MV-4-11 (cell line): Measurements from ENCODE around the gene SEMA4C.

Experiments used
- DNase-seq: peaks from one replicate; lab custom pipeline; 2025; lab: John Stamatoyannopoulos, UW

SEMA4C gene

DNA sequence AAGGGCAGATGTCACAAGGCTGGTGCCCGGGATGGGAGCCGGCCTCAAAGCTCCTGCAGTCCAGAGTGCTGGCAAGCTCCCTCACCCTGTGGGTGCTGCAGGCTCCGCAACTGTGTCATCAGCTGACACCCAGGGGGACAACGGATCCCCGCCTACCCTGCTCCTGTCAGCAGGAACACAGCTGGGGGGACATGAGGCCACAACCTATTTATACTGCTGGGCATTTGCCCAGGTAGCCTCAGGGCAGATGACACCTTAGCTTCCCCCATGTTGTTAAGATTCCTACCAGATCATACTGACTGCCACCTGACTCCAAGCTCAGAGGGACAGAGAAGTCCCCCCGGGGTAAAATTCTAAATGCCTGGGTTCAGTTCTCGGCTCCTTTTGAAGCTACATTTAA lies 27.3 kb downstream of the SEMA4C start:
- DNase-seq, result no peak

DNA sequence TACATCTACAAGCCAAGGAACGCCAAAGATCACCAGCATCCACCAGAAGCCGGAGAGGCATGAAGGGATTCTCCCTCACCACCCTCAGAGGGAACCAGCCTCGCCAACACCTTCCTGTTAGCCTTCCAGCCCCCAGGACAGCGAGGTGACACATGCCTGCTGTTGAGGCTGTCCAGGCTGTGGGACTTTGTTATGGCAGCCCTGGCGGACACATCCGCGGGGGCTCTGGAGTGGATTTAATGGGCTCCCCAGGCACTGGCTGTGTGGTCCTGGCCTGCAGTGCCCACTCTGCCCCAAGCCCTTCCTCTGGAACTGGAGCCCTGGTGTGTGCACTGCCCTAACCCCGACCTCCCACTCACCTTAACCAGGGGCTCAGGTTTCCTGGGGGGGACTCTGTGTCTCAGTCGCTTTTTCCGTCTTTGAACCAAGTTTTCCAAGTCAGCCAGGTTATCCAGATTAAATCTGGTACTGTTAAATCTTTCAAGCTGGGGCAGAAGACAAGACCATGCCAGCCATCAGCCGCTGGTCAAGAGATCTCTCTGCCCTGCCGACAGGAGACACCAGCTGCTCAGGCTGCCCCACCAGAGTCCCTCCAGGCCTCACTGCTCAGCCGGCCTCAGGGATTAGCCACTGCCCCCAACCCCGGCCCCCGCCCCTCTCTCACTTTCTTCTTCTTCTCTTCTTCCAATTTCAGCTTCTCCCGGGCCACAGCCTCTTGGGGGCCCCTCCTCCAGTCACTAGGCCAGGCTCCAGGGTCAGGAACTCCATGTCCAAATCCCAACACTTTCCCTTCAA lies 28.0 kb downstream of the SEMA4C start:
- no peak for DNase-seq

DNA sequence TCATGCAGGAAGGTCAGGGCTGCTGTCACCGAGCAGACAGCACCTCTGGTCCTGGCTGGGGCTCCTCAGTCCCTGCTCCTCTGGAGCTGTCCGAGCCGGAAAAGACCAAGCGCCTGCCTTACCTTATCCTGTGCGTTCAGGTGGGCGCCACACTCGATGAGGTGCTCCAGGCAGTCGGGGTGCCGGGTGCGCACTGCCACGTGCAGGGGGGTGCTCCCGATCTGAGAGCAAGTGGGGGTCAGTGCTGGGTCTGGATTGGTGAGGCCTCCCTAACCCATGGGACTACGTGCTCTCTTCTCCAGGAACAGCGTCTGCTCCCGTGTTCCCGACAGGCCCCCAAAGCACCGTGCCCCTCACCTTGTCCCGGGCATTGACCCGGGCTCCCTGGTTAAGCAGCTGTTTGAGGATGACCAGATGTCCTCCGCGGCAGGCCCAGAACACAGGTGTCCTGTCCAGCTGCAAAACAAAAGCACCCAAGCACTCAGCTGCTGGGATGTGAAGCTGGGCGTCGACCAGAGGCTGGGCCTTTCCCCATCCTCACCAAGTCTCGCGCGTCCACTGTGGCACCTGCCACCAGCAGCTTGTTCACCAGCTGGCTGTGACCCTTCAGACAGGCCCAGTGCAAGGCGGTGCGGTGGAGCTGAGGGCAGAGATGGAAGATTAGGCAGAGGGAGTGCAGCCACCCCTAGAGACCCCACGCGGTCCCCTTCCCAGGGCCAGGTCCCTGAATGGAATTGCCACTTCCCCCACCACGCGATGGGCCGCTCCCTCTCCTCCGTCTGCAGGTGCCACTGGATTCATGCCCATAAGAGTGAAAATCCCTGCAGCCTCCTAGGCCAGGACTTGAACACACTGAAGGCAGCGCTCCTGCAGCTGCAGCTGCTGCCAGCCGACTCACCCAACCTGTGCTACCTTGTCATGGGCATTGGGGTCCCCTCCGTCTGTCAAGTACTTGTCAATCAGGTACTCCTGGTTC lies 29.7 kb downstream of the SEMA4C start:
- DNase-seq, result no peak

DNA sequence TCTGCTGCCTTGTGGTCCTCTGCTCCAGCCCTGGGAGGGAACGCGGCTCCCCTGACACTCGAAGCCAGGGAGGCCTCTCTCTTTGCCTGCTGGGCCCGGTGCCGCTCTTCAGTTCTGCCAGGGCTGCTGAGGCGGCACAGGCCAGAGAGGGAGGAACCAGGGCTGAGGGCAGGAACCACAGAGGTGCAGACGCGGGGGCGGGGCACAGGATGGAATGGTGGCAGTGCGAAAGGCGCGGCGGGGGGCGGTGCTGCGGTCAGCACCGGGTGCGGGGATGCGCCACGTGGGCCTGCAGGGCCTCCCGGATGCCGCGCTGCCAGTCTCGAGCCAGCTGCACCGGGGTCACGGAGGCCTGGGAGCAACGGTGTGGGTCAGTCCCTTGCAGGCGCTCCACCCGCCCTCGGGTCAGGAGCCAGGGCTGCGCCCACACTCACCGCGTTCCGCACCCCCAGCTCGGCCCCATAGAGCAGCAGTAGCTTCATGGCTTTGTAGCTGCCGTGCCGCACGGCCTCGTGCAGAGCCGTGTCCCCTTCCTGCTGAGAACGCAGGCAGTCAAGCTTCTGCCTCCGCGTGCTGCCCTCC lies 30.5 kb downstream of the SEMA4C start:
- DNase-seq, result no peak

DNA sequence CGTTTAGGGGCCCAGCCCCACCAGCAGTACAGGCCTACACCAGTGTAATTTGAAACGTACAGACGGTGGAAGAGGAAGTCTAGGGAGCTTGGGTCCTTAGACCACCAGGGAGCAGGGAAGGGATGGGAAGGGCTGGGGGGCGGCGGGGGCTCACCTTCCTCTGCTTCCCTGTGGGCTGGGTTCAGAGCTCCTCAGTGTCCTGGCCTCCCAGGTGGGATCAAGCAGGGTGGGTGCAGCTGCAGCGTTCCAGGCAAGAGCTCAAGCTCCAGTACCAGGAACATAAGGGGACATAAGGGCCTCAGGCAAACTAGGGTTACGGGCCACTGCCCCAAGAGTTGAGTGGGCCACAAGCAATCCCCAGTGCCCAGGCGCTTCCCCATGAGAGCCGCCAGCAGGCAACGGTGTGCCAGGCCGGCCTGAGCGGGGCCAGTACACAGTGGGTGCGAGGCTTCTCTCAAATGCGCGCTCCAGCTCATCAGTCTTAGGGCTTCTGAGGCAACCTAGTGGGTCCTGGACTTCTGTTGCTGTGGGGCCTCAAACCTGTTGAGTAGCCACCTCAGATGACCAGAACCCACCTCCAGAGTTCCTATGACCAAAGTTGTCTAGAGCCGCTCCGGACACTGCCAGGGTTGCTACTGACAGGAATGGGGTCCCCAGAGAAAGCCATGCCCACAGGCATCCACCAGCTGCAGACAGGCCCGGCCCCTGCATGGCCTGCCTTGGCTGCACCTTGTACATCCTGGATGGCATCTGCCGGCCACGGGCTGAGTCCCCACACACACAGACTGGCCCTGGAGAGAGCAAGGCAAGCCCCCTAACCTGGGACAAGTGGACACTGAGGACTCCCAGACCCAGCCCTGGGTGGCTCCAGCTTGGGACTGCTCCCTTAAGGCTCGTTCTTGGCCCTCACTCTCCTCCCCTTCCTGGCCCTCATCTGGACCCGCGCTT lies 31.3 kb downstream of the SEMA4C start:
- no peak for DNase-seq

DNA sequence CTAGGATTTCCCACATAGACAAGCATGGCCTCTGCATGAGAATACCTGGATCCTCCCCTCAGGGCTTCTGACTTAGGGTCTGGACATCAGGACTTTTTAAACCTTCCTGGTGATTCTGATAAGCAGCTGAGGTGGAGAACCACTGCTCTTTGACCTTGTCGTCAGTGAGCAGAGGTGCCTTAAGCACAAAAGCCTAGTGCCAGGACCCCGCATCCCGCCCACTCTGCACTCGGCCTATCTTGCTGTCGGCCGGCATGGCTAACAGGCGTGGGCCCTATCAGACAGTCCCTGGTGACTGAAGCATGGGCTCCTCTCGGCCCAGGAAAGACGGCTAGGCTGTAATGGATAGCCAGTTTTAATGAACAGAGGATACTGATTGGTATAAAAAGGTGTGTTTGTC lies 32.3 kb downstream of the SEMA4C start:
- DNase-seq, result no peak

DNA sequence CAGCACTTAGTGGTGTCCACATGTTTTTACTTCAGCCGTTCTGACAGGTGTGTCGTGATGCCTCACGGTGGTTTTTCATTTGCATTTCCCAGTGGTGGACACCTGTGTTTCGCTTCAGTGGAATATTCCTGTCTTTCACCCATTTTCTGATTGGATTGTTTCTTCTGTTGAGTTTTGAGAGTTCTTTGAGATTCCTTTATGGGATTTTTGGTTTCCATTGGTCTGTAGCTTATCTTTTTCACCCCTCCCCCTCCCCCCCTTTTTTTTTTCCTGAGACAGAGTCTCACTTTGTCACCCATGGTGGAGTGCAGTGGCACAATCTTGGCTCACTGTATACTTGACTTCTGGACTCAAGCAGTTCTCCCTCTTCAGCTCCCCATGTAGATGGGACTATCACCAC lies 34.0 kb downstream of the SEMA4C start:
- DNase-seq, result no peak

DNA sequence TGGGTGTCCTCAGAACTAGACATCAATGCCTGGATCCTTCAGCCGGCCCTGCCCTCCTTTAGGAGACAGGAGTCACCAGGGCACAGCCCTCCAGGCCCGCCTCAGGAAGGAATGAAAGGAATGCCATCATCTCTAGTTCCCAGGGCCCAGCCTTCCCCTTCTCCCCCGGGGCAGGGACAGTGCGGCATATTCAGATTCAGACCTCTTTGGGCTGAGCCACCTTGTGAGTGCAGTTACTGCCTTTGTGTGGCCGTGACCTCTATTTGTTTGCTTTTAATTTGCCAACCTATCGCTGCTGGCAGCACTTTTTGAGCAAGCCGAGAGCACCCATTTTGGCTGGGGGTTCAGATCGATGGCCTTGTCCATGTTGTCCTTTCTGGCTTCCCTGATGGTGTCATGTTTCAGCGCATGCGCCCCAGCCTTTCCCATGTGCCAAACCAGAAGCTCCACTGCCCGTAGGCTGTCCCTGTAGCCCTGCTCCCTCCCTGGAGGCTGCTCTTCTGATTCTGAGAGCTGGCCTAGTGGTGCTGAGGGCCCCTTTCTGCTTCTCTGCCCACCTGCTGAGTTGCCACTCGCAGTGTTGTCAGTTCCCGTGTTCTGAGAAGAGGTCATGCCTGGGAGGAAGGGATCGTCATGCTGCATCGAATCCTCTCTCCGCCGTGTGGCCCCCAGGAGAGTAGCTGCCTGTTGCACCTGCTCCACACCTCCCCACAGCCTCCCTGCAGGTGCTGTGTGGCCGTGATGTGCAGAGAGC lies 36.9 kb downstream of the SEMA4C start:
- no peak for DNase-seq

DNA sequence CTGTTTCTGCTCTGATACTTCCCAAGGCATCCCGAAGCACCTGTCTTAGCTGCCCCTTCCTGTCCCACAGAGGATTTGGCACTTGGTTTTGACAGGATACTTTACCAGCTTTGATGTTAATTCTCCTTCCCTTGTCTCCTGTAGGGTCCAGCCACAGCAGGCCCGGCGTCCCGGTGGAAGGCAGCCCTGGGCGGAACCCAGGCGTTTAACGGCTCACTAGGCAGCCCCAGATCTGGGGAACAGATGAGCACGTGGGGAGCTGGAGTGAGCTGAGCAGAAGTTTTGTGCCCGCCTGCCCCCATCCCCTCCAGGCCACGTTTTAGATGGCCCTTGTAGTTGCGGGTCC lies 37.5 kb downstream of the SEMA4C start:
- no peak for DNase-seq

DNA sequence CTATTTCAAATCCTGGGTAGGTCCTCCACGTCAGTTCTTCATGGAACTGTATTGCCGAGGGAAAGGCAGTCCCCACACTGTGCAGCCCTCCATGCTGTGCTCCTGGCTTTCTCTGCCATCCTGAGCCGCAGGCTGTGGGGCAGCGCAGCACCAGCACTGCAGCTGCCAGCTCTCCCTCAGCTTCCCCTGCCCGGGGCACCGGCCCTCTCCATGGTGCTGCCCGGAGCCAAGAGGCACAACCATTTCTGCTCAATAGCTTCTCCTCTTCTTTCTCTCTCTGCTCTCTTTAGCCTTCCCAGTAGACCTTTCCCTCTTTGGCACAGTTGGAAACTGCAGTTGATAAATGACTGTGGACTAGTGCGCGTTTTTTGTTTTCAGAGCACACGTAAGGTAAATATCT lies 38.2 kb downstream of the SEMA4C start:
- no peak for DNase-seq

DNA sequence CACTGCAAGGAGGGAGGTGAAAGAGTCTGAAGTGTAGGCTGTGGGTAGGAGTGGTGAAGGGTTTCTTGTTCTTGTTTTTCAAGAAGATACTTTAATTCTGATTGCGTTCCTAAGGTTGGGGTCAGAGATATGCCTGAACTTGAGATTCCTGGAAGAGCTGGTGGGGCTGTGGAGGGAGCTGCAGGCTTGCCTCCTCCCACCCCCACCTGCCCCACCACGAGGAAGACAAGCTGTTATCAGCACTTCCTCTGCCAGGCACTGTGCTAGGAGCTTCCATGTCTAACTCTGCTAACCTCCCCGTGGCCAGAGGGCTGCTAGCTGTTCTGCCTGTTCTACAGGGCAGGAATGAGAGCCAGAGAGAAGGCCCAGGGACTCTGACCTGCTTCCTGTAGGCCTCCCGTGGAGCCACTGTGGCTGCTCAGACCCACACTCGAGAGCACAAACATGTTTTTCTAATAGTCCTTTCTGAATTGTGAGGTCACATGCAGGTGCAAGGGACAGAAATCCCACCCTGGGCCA lies 39.8 kb downstream of the SEMA4C start:
- no peak for DNase-seq

DNA sequence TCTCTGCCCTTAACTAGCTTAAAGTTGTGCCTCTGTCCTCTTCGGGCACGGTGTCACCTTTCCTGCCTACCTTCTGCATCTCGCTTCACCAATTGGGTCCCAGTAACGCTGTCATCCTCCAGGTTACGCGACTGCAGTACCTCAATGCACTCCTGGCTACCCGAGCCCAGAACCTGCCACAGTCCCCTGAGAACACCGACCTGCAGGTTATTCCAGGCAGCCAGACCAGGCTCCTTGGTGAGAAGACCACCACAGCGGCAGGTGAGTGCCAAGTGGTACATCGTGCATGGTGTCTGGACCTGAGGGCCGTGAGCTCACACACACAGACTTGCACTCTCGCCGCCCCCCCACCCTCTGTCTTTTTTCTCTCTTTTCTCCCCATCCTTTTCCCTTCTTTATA lies 41.0 kb downstream of the SEMA4C start:
- DNase-seq, result no peak

DNA sequence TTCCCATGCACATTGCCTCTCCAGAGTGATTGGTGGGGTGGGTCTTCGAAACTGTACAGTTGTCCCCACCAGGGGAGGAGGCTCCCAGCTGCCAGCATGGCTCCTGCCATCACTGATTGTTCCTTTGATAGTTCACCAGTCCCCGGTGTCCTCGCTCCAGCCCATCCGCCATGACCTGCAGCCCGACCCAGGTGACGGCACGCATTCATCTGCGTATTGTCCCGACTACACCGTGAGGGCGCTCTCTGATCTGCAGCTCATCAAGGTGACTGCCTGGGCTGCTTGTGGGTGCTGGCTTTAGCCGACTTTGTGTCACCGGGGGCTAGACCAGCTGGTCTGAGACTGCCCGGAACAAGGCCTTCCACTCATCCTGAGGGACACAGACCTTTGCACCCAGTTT lies 41.4 kb downstream of the SEMA4C start:
- no peak for DNase-seq

DNA sequence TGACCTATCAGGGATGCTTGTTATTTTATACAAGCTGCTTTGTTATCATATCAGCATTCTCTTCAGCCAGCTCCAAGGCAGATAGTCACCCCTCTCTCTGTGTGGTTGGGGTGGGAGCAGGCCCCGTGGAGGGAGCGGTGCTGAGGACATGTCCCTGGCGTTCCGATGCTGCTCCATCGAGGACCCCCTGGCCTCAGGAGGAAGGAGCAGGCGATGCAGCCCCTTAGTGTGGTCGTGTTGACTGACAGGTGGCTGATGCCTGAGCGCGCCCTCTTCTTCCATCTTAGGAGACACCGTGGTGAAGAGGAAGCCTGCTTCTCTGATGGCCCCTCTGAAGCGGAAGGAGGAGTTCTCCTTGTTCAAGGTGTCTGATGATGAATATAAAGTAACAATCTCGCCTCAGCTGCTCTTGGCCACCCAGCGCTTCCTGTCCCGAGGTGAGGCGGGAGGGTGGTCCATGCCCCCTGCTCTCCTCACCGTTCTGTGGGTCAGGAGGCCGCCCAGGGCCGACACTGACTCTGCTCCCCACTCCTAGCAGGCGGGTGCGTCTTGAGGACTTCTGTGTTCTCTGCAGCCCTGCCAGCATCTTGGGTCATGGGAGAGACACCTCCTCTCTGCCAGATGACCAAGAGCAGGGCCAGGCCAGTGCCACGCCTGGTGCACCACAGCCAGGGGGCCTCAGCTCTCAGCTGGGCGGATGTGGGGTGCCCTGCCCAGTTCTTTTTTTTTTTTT lies 43.2 kb downstream of the SEMA4C start:
- no peak for DNase-seq

DNA sequence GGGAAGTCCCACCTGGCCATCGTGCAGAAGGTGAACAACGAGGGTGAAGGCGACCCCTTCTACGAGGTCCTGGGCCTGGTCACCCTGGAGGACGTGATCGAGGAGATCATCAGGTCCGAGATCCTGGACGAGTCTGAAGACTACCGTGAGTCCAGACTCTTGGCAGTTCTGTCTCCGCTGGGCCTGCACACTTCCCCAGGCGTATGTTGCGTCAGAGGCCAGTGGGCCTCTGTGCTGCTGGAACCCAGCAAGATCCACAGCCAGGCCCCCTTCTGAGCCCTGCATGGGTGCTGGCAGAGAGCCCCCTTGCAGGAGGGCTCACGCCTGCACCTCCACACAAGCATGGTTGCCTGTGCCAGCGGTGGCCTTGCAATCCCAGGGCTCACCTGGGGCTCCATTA lies 44.8 kb downstream of the SEMA4C start:
- DNase-seq, result no peak

DNA sequence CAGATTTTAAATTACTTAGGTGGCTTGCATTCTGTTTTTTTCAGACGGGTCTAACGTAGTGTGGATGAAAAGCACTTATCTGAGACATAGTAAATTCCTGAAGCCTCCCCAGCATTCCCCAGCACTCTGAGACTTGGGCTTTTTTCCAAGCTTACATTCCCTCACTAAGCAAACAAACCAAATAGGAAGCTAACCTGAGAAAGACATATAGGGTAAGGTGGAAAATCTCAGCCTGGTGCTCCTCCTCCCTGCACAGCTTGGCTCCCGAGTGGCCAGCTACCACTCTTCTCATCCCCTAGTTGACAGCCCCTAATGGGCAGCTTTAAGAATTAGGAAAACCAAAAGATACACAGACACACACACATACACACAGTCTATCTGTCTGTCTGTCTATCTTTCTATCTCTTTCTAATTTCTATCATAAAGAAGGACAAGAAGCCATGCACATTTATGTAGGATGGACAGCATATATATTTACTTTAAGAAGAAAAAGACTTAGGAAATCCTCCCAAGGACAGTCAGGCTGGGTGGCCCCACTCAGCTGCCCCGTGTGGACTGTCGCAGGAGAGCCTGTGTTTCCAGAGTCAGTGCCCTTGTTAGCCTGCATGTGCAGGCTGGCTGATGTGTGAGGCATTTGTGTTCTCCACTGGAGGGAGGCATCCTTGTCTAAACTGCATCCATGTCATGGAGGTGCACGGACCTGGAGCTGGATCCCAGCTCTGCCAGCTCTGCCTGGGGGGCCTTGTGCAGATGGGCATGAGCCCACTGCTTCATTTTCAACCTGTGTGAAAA lies 45.6 kb downstream of the SEMA4C start:
- no peak for DNase-seq

DNA sequence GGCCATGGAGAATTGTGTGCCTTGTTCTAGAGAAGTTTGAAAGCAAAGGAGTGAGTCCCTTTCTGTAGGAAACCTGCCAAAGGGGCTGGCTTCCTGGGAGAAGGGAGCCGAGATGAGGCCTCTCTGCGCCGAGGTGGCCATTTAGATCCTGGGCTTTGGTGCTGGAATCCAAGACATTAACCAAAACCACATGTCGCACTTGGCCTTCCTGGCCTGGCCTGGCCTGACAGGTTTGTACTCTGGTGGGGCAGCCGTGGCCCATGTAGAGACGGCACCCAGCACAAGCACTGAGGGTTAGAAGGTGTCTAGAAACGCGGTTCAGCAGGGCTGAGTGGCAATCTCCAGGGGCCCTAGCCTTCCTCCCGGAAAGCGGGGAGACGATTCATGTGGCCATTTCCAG lies 46.7 kb downstream of the SEMA4C start:
- no peak for DNase-seq

DNA sequence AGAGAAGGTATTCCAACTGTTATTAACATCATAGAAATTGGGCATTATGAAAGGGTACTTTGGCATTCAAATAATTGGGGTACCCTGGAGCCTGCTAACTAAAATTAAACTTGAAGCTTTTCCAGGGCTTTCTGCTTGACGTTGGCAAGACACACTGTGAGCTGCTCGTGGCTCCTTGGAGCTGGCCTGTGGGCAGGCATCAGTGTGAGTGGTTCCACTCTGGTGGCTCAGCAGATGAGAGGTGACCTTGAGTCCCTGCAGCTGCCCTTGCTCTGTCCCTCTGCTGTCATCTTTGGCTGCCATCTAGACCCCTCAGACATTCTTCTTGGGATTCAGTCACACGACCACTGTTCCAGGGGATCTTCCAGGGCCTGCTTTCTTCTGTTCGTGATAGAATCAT lies 47.1 kb downstream of the SEMA4C start:
- DNase-seq, result no peak

DNA sequence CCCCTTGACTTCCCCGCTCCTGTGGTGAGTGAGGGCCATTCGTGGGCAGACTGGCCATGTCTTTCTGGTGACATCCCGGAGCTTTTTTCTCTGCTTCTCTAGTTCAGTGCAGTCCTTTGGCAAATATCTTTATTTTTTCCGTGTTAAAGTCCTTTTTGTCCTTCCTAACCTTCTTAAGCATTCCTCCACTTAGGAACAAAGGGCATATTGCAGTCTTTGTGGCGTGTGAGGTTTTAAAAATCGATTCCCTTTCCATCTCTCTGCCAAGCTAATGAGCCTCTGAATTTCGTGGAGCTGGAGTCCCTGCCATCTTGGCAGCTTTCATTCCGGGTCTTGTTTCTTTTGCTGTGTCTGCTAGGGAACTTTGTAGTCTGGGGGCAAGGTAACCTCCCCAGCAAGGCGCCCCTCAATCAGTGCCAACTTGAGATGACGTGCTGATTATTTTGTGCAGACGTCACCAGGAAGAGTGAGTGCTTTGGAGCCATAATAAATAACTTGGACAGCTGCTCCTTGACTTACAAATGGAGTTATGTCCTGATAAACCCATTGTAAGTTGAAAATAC lies 48.7 kb downstream of the SEMA4C start:
- DNase-seq, result no peak
